ENCODE measurements around the gene COMT. TPM values are rescaled to one million over a fixed set of nuclear protein-coding genes. Genes with fewer than 3 reads are reported as not detected.
A peak's percentile ranks its signal among the peaks of the same experiment; 100 is the strongest.

COMT gene
- total RNA-seq, 1 donor from 2014 or later = 186 TPM

DNA sequence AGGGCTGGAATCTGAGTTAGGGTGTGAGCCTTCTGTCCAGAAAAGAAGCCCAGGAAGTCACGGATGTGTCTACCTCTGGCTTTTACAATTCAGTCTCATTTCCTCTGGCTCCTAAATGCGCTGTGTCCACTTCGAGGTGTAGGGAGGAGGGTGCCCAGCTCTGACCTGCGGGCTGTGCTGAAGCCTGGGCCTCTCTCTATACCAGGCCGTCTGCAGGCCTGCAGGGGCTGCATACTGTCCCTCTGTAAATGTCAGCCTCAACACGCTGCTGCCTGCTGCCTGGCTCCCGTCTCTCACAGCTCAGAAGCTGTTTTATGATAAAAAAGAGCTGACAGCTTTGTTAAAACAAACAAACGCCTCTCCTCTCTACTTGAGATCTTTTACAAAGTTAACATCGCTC, 60.6 kb downstream of the COMT start:
- peak; percentile 26 for DNase-seq (ENCODE audit: low spot score)
- H3K36me3 Mint-ChIP-seq (ENCODE audit: low read depth) = peaks cover 8% of the 10 kb centered on the region
- peaks cover 20% of the 10 kb centered on the region for H3K9me3 Mint-ChIP-seq (ENCODE audit: low read depth)
- H3K4me3 Mint-ChIP-seq (ENCODE audit: unreplicated experiment) = no peak overlapping the region
- TF ChIP-seq CTCF (IDR thresholded peaks at IDR 0.05) = no peak
- no peaks in the 10 kb centered on the region for H3K27me3 Mint-ChIP-seq (ENCODE audit: low read depth)
- H3K27ac Mint-ChIP-seq (ENCODE audit: unreplicated experiment) = no peak overlapping the region
- peaks cover 6% of the 10 kb centered on the region for H3K4me1 Mint-ChIP-seq (ENCODE audit: low read depth)

DNA sequence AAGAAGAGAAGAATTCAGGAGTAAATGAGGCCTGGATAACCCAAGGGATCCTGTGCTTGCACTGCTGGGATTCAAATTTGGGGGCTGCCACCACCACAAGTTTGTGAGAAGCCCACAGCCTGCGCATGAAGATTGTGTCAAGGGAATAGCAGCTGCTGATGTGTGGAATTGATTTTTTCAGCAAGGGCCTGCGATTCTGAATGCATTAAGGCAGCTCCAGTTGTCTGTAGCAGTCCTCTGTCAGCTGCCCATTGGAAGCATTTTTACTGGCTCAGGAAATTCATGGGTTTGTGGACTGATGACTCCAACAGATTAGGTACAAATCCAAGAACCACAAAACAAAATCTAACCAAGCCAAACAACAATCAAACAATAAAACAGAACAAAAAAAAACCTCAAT, 61.1 kb downstream of the COMT start:
- DNase-seq (ENCODE audit: low spot score) = no peak
- no peak for TF ChIP-seq CTCF (IDR thresholded peaks at IDR 0.05)
- Mint-ChIP-seq H3K9me3 (ENCODE audit: low read depth) (peaks cover 20% of the 10 kb centered on the region), H3K27me3 (ENCODE audit: low read depth) (no peaks in the 10 kb centered on the region), H3K27ac (ENCODE audit: unreplicated experiment) (no peak overlapping the region), H3K4me1 (ENCODE audit: low read depth) (peaks cover 6% of the 10 kb centered on the region), H3K36me3 (ENCODE audit: low read depth) (peaks cover 8% of the 10 kb centered on the region), H3K4me3 (ENCODE audit: unreplicated experiment) (no peak overlapping the region)

- H3K4me1 Mint-ChIP-seq (ENCODE audit: low read depth) = peaks cover 6% of the 10 kb centered on the region
- no peaks in the 10 kb centered on the region for H3K27me3 Mint-ChIP-seq (ENCODE audit: low read depth)
- no peak overlapping the region for H3K27ac Mint-ChIP-seq (ENCODE audit: unreplicated experiment)
- no peak for DNase-seq (ENCODE audit: low spot score)
- H3K36me3 Mint-ChIP-seq (ENCODE audit: low read depth) = peaks cover 8% of the 10 kb centered on the region
- no peak for TF ChIP-seq CTCF (IDR thresholded peaks at IDR 0.05)
- peaks cover 20% of the 10 kb centered on the region for H3K9me3 Mint-ChIP-seq (ENCODE audit: low read depth)
- no peak overlapping the region for H3K4me3 Mint-ChIP-seq (ENCODE audit: unreplicated experiment)
Observed at GRCh38 chr22:20003304-20003703, 61.7 kb downstream of the COMT start.

- no peak overlapping the region for H3K4me3 Mint-ChIP-seq (ENCODE audit: unreplicated experiment)
- no peak for TF ChIP-seq CTCF (IDR thresholded peaks at IDR 0.05)
- no peak overlapping the region for H3K27ac Mint-ChIP-seq (ENCODE audit: unreplicated experiment)
- no peak for DNase-seq (ENCODE audit: low spot score)
- H3K9me3 Mint-ChIP-seq (ENCODE audit: low read depth) = peaks cover 20% of the 10 kb centered on the region
- no peaks in the 10 kb centered on the region for H3K4me1 Mint-ChIP-seq (ENCODE audit: low read depth)
- peaks cover 8% of the 10 kb centered on the region for H3K36me3 Mint-ChIP-seq (ENCODE audit: low read depth)
- H3K27me3 Mint-ChIP-seq (ENCODE audit: low read depth) = no peaks in the 10 kb centered on the region
Observed at GRCh38 chr22:20004464-20004863, 62.9 kb downstream of the COMT start.

GRCh38 chr22:20008221-20008995, 66.8 kb downstream of the COMT start:
- no peak overlapping the region for H3K4me3 Mint-ChIP-seq (ENCODE audit: unreplicated experiment)

More at GRCh38 chr22:20008221-20008995, 66.8 kb downstream of the COMT start:
- Mint-ChIP-seq H3K9me3 (ENCODE audit: low read depth) (peaks cover 14% of the 10 kb centered on the region), H3K27ac (ENCODE audit: unreplicated experiment) (peak overlapping the region; percentile 36), H3K27me3 (ENCODE audit: low read depth) (no peaks in the 10 kb centered on the region), H3K36me3 (ENCODE audit: low read depth) (peaks cover 5% of the 10 kb centered on the region), H3K4me1 (ENCODE audit: low read depth) (no peaks in the 10 kb centered on the region)
- TF ChIP-seq CTCF (IDR thresholded peaks at IDR 0.05) = no peak
- DNase-seq (ENCODE audit: low spot score) = peak; percentile 75

Data from chondrocyte (in vitro differentiated cells).